ENCODE results near the gene FRMPD2. TPM values are rescaled to one million over a fixed set of nuclear protein-coding genes. Genes with fewer than 3 reads are reported as not detected.

FRMPD2 gene
- total RNA-seq, 1 experiment from 2014 or later, result 1.1 TPM

DNA sequence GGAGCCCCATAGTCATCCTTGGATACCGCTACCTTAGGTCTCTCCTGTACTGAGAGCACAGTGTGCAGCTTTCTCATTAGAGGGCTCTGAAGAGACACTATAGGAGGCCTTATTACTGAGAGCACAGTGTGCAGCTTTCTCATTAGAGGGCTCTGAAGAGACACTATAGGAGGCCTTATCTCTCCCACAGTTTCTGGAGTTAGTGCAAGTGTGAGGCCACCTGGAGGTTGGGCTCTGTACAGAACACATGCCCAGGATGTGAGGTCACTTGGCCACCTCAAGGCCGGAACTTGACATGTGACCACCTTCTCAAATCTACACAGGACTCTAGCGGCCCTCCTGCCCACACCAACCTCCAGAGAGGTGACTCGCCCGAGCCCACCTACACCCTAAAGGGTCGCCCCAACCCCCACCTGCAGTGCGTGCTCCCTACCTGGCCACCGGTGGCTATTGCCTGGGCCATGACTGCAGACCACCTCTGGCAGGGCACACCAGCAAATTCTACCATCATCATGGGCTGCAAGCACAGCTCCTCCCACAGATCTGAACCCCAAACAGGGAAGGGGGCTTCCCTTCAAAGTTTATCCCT, 24.6 kb downstream of the FRMPD2 start:
- H3K4me1 Mint-ChIP-seq, result peaks cover 20% of the 10 kb centered on the region
- DNase-seq (ENCODE audit: low spot score) (no peak), ATAC-seq (no peak)
- no peak for TF ChIP-seq TEAD1 (CRISPR knock-in tag; IDR thresholded peaks at IDR 0.05)
- no peak for TF ChIP-seq MYBL2 (CRISPR knock-in tag; IDR thresholded peaks at IDR 0.05)
- H3K4me3 Mint-ChIP-seq, result no peak overlapping the region
- no peaks in the 10 kb centered on the region for H3K36me3 Mint-ChIP-seq
- H3K27me3 Mint-ChIP-seq (ENCODE audit: low read depth), result no peaks in the 10 kb centered on the region; the same call in 1 of the 2 replicates
- ChIA-PET POLR2A (no interaction called here), CTCF (no interaction called here)
- 0 out of 2 replicates have a peak overlapping the region, but pooled peaks have one; percentile 32 for H3K27ac Mint-ChIP-seq
- H3K9me3 Mint-ChIP-seq, result no peaks in the 10 kb centered on the region

DNA sequence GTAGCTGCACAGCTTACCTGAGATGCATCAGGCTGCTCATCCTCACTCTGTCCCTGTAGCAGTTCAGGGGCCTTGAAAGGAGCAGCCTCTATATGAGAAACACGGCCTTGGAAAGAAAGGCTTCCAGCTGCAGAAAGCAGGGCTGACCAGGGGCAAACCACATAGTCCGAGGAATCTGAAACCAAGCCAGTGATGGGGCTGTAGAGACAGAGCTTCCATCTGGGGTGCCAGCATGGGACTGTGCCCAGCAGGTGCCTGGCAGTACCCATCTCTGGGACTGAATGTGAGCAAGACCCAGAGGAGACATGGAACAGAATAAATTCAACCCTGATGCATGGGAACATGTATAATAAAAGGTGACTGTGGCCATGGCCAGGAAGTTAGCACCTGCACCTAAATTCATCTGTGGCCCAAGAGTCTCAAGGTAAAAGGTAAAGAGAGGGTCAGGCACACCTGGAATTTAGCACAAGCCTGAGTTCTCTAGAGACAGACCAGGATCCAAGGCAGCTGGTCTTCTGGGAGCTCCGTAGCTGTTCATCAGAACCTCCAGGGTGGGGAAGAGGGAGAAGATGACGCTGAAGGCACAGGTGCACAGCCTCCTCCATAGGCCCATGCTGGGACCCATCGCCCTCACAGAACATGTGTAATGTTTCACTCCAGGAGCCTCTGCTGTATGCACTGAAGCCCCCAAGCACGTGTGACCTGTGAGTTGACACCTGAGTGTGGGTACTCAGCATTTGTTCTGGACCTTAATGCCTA, 25.3 kb downstream of the FRMPD2 start:
- H3K27ac Mint-ChIP-seq, result no peak overlapping the region
- H3K36me3 Mint-ChIP-seq, result no peaks in the 10 kb centered on the region
- ATAC-seq, result no peak
- POLR2A ChIA-PET, result no interaction called here
- no peak for DNase-seq (ENCODE audit: low spot score)
- H3K27me3 Mint-ChIP-seq (ENCODE audit: low read depth), result no peaks in the 10 kb centered on the region; the same call in 1 of the 2 replicates
- H3K4me3 Mint-ChIP-seq, result no peak overlapping the region
- H3K4me1 Mint-ChIP-seq, result peaks cover 24% of the 10 kb centered on the region
- no peak for TF ChIP-seq ZNF263 (CRISPR knock-in tag; IDR thresholded peaks at IDR 0.05; ENCODE audit: low read depth)
- H3K9me3 Mint-ChIP-seq, result no peaks in the 10 kb centered on the region
- CTCF ChIA-PET, result no interaction called here

DNA sequence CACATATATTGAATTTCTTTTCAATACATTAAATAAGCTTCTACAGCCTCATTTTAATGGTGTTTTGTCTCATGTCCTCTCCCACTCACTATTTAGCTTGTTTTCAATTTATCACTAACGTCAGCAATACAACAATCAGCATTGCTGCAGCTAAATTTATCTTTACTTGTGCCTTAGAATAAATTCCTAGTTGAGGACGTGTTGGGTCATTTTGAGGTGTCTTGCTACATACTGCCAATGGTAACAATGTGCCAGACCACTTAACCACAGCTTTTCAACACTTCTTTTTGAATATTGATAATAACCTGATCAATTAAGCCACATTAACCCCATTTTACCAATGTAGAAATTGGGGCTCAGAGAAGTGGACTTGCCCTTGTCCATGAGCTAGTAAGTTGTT, 26.0 kb downstream of the FRMPD2 start:
- Mint-ChIP-seq H3K36me3 (no peaks in the 10 kb centered on the region), H3K27ac (no peak overlapping the region), H3K27me3 (ENCODE audit: low read depth) (no peaks in the 10 kb centered on the region; the same call in 1 of the 2 replicates), H3K4me1 (peaks cover 29% of the 10 kb centered on the region), H3K4me3 (no peak overlapping the region), H3K9me3 (no peaks in the 10 kb centered on the region)
- CTCF ChIA-PET, result no interaction called here
- POLR2A ChIA-PET, result no interaction called here
- no peak for TF ChIP-seq FOXK1 (CRISPR knock-in tag; IDR thresholded peaks at IDR 0.05)
- TF ChIP-seq, protein P1, sequence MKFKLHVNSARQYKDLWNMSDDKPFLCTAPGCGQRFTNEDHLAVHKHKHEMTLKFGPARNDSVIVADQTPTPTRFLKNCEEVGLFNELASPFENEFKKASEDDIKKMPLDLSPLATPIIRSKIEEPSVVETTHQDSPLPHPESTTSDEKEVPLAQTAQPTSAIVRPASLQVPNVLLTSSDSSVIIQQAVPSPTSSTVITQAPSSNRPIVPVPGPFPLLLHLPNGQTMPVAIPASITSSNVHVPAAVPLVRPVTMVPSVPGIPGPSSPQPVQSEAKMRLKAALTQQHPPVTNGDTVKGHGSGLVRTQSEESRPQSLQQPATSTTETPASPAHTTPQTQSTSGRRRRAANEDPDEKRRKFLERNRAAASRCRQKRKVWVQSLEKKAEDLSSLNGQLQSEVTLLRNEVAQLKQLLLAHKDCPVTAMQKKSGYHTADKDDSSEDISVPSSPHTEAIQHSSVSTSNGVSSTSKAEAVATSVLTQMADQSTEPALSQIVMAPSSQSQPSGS (CRISPR knock-in tag; IDR thresholded peaks at IDR 0.05; ENCODE audit: borderline replicate concordance, low read depth), result no peak
- TF ChIP-seq, protein P2, sequence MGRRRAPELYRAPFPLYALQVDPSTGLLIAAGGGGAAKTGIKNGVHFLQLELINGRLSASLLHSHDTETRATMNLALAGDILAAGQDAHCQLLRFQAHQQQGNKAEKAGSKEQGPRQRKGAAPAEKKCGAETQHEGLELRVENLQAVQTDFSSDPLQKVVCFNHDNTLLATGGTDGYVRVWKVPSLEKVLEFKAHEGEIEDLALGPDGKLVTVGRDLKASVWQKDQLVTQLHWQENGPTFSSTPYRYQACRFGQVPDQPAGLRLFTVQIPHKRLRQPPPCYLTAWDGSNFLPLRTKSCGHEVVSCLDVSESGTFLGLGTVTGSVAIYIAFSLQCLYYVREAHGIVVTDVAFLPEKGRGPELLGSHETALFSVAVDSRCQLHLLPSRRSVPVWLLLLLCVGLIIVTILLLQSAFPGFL (CRISPR knock-in tag; IDR thresholded peaks at IDR 0.05; ENCODE audit: borderline replicate concordance), result no peak
- TF ChIP-seq, protein P3, sequence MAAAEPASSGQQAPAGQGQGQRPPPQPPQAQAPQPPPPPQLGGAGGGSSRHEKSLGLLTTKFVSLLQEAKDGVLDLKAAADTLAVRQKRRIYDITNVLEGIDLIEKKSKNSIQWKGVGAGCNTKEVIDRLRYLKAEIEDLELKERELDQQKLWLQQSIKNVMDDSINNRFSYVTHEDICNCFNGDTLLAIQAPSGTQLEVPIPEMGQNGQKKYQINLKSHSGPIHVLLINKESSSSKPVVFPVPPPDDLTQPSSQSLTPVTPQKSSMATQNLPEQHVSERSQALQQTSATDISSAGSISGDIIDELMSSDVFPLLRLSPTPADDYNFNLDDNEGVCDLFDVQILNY (CRISPR knock-in tag; IDR thresholded peaks at IDR 0.05), result no peak
- no peak for TF ChIP-seq ELF4 (CRISPR knock-in tag; IDR thresholded peaks at IDR 0.05; ENCODE audit: low read depth)
- TF ChIP-seq TEAD4 (CRISPR knock-in tag; IDR thresholded peaks at IDR 0.05), result no peak
- no peak for TF ChIP-seq TEAD1 (CRISPR knock-in tag; IDR thresholded peaks at IDR 0.05)
- TF ChIP-seq FOXJ3 (CRISPR knock-in tag; IDR thresholded peaks at IDR 0.05; ENCODE audit: borderline replicate concordance), result no peak
- TF ChIP-seq OVOL2 (CRISPR knock-in tag; IDR thresholded peaks at IDR 0.05; ENCODE audit: borderline replicate concordance), result no peak
- TF ChIP-seq NFE2L1 (CRISPR knock-in tag; IDR thresholded peaks at IDR 0.05), result no peak
- TF ChIP-seq ZNF263 (CRISPR knock-in tag; IDR thresholded peaks at IDR 0.05; ENCODE audit: low read depth), result no peak
- TF ChIP-seq, protein P4, sequence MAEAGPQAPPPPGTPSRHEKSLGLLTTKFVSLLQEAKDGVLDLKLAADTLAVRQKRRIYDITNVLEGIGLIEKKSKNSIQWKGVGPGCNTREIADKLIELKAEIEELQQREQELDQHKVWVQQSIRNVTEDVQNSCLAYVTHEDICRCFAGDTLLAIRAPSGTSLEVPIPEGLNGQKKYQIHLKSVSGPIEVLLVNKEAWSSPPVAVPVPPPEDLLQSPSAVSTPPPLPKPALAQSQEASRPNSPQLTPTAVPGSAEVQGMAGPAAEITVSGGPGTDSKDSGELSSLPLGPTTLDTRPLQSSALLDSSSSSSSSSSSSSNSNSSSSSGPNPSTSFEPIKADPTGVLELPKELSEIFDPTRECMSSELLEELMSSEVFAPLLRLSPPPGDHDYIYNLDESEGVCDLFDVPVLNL (CRISPR knock-in tag; IDR thresholded peaks at IDR 0.05; ENCODE audit: borderline replicate concordance, low read depth), result no peak
- TF ChIP-seq ZBTB21 (CRISPR knock-in tag; IDR thresholded peaks at IDR 0.05; ENCODE audit: borderline replicate concordance), result no peak
- no peak for TF ChIP-seq NR1H2 (CRISPR knock-in tag; IDR thresholded peaks at IDR 0.05)
- TF ChIP-seq ZNF396 (CRISPR knock-in tag; IDR thresholded peaks at IDR 0.05; ENCODE audit: borderline replicate concordance), result no peak
- TF ChIP-seq ZNF121 (CRISPR knock-in tag; IDR thresholded peaks at IDR 0.05), result no peak
- TF ChIP-seq ESRRA (CRISPR knock-in tag; IDR thresholded peaks at IDR 0.05; ENCODE audit: borderline replicate concordance), result no peak
- TF ChIP-seq GRHL2 (CRISPR knock-in tag; IDR thresholded peaks at IDR 0.05; ENCODE audit: insufficient replicate concordance, severe bottlenecking), result no peak
- TF ChIP-seq, protein P5, sequence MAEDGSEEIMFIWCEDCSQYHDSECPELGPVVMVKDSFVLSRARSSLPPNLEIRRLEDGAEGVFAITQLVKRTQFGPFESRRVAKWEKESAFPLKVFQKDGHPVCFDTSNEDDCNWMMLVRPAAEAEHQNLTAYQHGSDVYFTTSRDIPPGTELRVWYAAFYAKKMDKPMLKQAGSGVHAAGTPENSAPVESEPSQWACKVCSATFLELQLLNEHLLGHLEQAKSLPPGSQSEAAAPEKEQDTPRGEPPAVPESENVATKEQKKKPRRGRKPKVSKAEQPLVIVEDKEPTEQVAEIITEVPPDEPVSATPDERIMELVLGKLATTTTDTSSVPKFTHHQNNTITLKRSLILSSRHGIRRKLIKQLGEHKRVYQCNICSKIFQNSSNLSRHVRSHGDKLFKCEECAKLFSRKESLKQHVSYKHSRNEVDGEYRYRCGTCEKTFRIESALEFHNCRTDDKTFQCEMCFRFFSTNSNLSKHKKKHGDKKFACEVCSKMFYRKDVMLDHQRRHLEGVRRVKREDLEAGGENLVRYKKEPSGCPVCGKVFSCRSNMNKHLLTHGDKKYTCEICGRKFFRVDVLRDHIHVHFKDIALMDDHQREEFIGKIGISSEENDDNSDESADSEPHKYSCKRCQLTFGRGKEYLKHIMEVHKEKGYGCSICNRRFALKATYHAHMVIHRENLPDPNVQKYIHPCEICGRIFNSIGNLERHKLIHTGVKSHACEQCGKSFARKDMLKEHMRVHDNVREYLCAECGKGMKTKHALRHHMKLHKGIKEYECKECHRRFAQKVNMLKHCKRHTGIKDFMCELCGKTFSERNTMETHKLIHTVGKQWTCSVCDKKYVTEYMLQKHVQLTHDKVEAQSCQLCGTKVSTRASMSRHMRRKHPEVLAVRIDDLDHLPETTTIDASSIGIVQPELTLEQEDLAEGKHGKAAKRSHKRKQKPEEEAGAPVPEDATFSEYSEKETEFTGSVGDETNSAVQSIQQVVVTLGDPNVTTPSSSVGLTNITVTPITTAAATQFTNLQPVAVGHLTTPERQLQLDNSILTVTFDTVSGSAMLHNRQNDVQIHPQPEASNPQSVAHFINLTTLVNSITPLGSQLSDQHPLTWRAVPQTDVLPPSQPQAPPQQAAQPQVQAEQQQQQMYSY (CRISPR knock-in tag; IDR thresholded peaks at IDR 0.05), result no peak
- ATAC-seq (no peak), DNase-seq (ENCODE audit: low spot score) (no peak)

Data from WTC11 (cell line).